ENCODE data around the gene CLK3.

- TF ChIP-seq POLR2AphosphoS5 (IDR thresholded peaks at IDR 0.05; ENCODE audit: low read depth, low read length), result no peak
- TF ChIP-seq TAF1 (IDR thresholded peaks at IDR 0.05; ENCODE audit: borderline replicate concordance, insufficient read depth, low read length), result no peak
- no peak for TF ChIP-seq REST (IDR thresholded peaks at IDR 0.05; ENCODE audit: insufficient read depth in 1 of 2, low read depth in 2 of 2, low read length in 2 of 2)
Observed at GRCh38 chr15:74651242-74651741, 35.7 kb downstream of the CLK3 start.
